Adrenal gland (tissue), 5 donors: ENCODE data around the gene SCUBE1.

ENCODE experiments used
- POLR2A ChIP-seq, 2 donors: fragments of 450-650 bp; IDR thresholded peaks; one replicate each; pipeline ENCODE4 v1.6.1; 2017; ENCODE audit warnings: antibody characterized with exemption in 2 of 2, mild to moderate bottlenecking in 2 of 2, moderate library complexity in 1 of 2
- TF ChIP-seq, protein P1 (sequence below), 6 experiments: fragments of 450-650 bp in 4 of 6; fragments of 200-600 bp in 2 of 6; sonication (generic) in 1 of 6; IDR thresholded peaks; 1 replicate in 5 of 6; 2 replicates in 1 of 6; pipeline versions ENCODE4 v1.5.1 to v1.8.0; 2016 to 2021; ENCODE audit warnings: antibody characterized with exemption in 6 of 6, mild to moderate bottlenecking in 2 of 6, moderate library complexity in 1 of 6
- donor health status: DM: no; HTN: no; CAD: no.

DNA sequence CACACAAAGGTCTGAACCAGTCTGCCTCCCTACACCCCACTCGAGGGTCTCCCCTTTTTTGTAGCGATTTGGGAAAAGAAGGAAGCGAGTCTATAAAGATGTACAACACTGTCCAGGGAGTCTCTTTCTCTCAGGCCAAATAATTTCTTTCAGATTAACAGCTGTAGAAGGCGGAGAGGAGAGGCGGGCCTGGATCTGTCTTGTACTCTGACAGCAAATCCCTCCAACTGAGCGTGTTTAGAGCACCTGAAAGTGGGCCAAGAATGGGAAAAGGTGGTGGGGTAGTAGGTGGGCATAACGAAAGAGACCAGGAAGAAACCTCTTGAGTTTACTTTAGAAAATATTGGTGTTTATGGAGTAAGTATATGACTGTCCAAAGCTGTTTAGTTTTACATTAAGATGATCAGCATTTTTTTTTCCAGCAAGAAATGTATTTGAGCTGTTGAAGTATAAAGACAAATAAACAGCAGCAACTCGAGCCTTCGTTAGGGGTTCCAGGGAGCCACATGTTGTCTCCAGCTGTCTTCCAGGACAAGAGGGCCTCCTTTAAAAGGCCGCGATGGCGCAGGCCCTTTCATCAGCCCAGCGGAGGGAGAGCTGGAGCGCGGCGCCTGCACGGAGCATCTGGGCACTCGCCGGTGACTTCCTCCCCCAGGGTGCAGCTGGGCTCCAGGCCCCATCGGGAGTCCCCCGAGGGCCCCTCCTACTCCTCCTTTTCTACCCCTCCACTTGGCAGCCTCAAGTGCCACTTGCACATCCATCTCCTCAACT is 34.9 kb downstream of the SCUBE1 start:
- no peak for TF ChIP-seq POLR2A (IDR thresholded peaks at IDR 0.05)
- TF ChIP-seq, protein P1, sequence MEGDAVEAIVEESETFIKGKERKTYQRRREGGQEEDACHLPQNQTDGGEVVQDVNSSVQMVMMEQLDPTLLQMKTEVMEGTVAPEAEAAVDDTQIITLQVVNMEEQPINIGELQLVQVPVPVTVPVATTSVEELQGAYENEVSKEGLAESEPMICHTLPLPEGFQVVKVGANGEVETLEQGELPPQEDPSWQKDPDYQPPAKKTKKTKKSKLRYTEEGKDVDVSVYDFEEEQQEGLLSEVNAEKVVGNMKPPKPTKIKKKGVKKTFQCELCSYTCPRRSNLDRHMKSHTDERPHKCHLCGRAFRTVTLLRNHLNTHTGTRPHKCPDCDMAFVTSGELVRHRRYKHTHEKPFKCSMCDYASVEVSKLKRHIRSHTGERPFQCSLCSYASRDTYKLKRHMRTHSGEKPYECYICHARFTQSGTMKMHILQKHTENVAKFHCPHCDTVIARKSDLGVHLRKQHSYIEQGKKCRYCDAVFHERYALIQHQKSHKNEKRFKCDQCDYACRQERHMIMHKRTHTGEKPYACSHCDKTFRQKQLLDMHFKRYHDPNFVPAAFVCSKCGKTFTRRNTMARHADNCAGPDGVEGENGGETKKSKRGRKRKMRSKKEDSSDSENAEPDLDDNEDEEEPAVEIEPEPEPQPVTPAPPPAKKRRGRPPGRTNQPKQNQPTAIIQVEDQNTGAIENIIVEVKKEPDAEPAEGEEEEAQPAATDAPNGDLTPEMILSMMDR (IDR thresholded peaks at IDR 0.05): no peak
